ENCODE data around the gene SGK2.

GRCh38 chr20:43541214-43541613, 17.6 kb upstream of the SGK2 start:
- TF ChIP-seq POLR2A (IDR thresholded peaks at IDR 0.05; ENCODE audit: extremely low read depth, insufficient read length) (no peak), CTCF (IDR thresholded peaks at IDR 0.05; ENCODE audit: low read depth, low read length) (no peak)
